ENCODE measurements around the gene GMPR2.
A peak's percentile ranks its signal among the peaks of the same experiment; 100 is the strongest.
"Not testable (repeated sequence)": the region's sequence is repeated elsewhere in the genome, so short reads cannot be mapped to it uniquely, and the experiment has no call there.

Gene GMPR2

GRCh38 chr14:24202538-24202937 lies 30.2 kb upstream of the GMPR2 start:
- not testable (repeated sequence) for DNase-seq (ENCODE audit: low read depth)

GRCh38 chr14:24203249-24203886 lies 29.4 kb upstream of the GMPR2 start:
- not testable (repeated sequence) for DNase-seq (ENCODE audit: low read depth)

- no peak for DNase-seq (ENCODE audit: low read depth)
Observed at GRCh38 chr14:24204163-24205146, 28.3 kb upstream of the GMPR2 start.

GRCh38 chr14:24206260-24207103 lies 26.2 kb upstream of the GMPR2 start:
- no peak for DNase-seq (ENCODE audit: low read depth)

- DNase-seq (ENCODE audit: low read depth) = no peak
Observed at GRCh38 chr14:24207104-24207551, 25.6 kb upstream of the GMPR2 start.

- DNase-seq (ENCODE audit: low read depth) = no peak
Observed at GRCh38 chr14:24207625-24208024, 25.1 kb upstream of the GMPR2 start.

- no peak for DNase-seq (ENCODE audit: low read depth)
Observed at GRCh38 chr14:24211311-24211710, 21.4 kb upstream of the GMPR2 start.

GRCh38 chr14:24212924-24213865 lies 19.5 kb upstream of the GMPR2 start, which contains the start of gene CHMP4A:
Gene CHMP4A (minus strand): TSS chr14:24213488. CDS start chr14:24213439, 49 bp downstream.
- DNase-seq (ENCODE audit: low read depth) = peak; percentile 97

GRCh38 chr14:24213866-24214662 lies 18.7 kb upstream of the GMPR2 start:
- no peak for DNase-seq (ENCODE audit: low read depth)

- DNase-seq (ENCODE audit: low read depth) = peak; percentile 78
Observed at GRCh38 chr14:24215495-24216344, 17.0 kb upstream of the GMPR2 start, which contains the start of gene MDP1. Gene MDP1 (minus strand): TSS chr14:24216066. CDS start chr14:24215955, 111 bp downstream.

GRCh38 chr14:24216345-24216699 lies 16.4 kb upstream of the GMPR2 start:
- DNase-seq (ENCODE audit: low read depth) = no peak

GRCh38 chr14:24216876-24217275 lies 15.9 kb upstream of the GMPR2 start:
- DNase-seq (ENCODE audit: low read depth) = not testable (repeated sequence)

- DNase-seq (ENCODE audit: low read depth) = no peak
Observed at GRCh38 chr14:24219080-24219479, 13.6 kb upstream of the GMPR2 start.

- DNase-seq (ENCODE audit: low read depth) = no peak
Observed at GRCh38 chr14:24219521-24219920, 13.2 kb upstream of the GMPR2 start.

- not testable (repeated sequence) for DNase-seq (ENCODE audit: low read depth)
Observed at GRCh38 chr14:24222987-24223386, 9.7 kb upstream of the GMPR2 start.

- DNase-seq (ENCODE audit: low read depth) = no peak
Observed at GRCh38 chr14:24224618-24225071, 8.1 kb upstream of the GMPR2 start.

- DNase-seq (ENCODE audit: low read depth) = no peak
Observed at GRCh38 chr14:24226473-24226872, 6.3 kb upstream of the GMPR2 start.

GRCh38 chr14:24228902-24229301 lies 3.8 kb upstream of the GMPR2 start:
- DNase-seq (ENCODE audit: low read depth) = no peak

Measured in T-helper 22 cell (primary cell).